Measurements from ENCODE around the gene SH2D1B.
"Not testable (repeated sequence)": the region's sequence is repeated elsewhere in the genome, so short reads cannot be mapped to it uniquely, and the experiment has no call there.

Gene SH2D1B

DNA sequence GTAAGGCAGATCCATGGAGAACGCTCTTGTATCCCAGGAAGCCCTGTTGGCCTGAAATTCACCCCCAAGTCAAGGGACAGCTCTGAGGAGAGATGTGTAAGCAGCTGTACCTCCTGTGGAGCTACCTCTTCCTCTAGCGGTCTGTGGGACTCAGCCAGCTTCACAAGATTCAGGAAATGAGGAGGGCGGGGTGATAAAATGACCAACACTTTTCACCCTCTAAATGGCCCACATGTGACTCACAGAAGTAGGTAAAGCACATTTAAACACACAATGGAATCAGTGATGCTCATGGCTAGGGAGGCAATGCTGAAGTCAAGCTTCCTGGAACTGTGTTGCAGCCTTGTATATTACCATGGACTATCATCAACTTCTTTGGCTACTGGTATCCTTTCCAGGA, at the start of gene SH2D1B:
SH2D1B (minus strand) TSS at position 135 of the 400 bp plus-strand sequence; CDS start at position 15, 120 bp downstream.
- DNase-seq (ENCODE audit: low spot score) = no peak

- DNase-seq (ENCODE audit: low spot score) = no peak
Observed at GRCh38 chr1:162458236-162458635, 46.3 kb upstream of the SH2D1B start.

- no peak for DNase-seq (ENCODE audit: low spot score)
Observed at GRCh38 chr1:162456323-162456722, 44.4 kb upstream of the SH2D1B start.

DNA sequence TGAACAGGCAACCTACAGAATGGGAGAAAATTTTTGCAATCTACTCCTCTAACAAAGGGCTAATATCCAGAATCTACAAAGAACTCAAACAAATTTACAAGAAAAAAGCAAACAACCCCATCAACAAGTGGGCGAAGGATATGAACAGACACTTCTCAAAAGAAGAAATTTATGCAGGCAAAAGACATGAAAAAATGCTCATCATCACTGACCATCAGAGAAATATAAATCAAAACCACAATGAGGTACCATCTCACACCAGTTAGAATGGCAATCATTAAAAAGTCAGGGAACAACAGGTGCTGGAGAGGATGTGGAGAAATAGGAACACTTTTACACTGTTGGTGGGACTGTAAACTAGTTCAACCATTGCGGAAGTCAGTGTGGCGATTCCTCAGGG, 42.4 kb upstream of the SH2D1B start:
- not testable (repeated sequence) for DNase-seq (ENCODE audit: low spot score)

DNA sequence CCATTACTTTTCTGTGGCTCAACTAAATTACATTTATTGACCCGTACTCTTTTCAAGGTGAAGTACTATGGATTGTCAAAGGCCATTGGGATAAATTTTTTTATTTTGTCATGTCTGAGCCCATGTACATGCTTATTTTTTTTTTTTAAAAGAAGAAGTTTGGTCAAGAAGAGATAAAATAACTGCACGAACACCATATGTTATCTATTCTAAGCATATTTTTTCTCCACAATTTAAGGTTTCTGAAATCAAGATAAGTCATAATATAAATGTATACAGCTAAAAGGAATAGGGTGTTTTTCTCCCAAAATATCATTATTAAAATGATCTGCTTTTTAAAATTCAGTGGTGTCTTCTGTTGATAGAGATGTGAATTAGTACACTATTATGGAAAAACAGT, 35.0 kb upstream of the SH2D1B start:
- no peak for DNase-seq (ENCODE audit: low spot score)

DNA sequence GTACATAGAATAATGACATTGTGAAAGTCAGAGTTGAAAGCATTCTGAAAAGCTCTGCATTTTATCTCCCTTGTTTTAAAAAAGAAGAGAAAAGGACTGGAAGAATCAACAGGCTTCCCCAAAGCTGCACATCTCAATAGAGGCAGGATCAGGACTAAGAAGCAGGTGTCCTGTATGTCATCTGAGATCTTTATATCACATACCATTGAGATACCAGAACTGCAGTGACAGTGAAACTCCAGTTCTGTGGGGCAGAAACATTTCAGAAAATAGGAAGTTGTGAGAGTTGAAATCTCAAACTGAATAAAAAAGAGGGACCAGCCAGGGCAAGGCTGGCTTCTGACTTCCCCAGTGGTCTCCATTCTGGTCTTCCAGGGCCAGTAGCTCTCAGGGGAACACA, 33.0 kb upstream of the SH2D1B start:
- no peak for DNase-seq (ENCODE audit: low spot score)

- not testable (repeated sequence) for DNase-seq (ENCODE audit: low spot score)
Observed at GRCh38 chr1:162432977-162433713, 21.2 kb upstream of the SH2D1B start.

GRCh38 chr1:162430583-162430982, 18.6 kb upstream of the SH2D1B start:
- no peak for DNase-seq (ENCODE audit: low spot score)

GRCh38 chr1:162422662-162423375, 10.9 kb upstream of the SH2D1B start:
- no peak for DNase-seq (ENCODE audit: low spot score)

DNA sequence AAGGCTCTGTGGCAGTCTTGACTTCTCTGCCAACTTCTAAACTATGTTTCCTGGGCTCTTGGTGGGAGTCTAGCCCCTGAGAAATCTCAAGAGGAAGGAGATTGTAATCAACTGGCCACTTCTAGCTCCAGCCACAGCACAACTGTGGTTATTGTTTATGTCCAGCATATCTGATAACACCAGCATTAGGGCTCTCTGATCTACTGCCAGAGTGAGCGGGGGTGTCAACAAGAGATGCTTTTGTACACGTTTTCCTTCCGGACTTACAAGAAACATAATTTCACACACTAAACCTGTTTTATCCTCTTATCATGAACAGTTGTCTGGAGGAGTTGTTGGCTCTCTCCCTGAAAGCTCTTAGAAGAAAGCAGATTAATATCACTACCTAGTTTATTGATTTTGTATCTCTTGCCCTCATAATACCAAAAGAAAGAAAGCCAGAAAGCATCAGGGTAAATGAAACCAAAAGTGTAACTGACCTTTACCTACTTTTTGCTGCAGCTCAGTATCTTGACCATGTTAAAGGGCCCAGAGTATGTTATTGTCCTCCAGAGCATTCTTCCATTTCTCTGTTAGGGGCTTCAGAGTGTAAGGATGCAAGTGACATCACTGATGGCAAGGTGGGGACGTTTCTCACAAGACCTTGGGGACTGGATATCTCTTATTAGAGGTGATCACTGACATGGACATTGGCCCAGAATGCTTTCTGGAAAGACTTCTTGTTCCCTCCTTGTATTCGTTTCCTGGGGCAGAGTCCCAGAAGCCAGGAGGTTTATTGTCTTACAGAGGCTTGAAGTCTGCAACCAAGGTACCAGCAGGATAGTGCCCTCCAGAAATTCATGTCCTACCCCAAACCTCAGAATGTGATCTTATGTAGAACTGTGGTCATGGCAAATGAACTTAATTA, 9.6 kb upstream of the SH2D1B start:
- no peak for DNase-seq (ENCODE audit: low spot score)

DNA sequence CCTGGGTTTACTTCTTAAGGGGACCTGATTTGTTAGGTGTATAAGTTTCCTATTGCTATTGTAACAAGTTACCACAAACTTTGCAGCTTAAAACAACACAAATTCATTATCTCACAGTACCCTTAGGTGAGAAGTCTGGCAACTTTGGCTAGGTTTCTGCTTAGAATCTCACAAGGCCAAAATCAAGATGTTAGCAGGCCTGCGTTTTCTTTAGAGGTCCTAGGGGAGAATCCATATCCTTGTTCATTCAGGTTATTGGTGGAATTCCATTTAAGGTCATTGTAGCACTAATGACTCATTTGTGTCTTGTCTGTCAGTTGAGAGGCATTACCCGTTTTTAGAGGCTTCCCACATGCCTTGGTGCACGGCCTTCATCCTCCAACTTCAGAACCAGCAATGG, 8.2 kb upstream of the SH2D1B start:
- DNase-seq (ENCODE audit: low spot score) = no peak

GRCh38 chr1:162419450-162419931, 7.6 kb upstream of the SH2D1B start:
- DNase-seq (ENCODE audit: low spot score) = peak; percentile 84

DNA sequence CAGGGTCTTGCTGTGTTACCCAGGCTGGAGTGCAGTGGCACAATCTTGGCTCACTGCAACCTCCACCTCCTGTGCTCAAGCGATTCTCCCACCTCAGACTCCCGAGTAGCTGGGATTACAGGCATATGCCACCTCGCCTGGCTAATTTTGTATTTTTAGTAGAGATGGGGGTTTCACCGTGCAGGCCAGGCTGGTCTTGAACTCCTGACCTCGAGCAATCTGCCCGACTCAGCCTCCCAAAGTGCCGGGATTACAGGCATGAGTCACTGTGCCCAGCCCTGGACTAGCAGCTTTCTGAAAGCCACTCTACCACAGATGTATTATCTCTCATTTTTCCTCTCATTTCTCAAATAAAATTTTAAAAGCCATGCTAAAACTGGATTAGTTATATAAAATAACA, 6.6 kb upstream of the SH2D1B start:
- DNase-seq (ENCODE audit: low spot score) = peak; percentile 22

GRCh38 chr1:162417650-162418049, 5.7 kb upstream of the SH2D1B start:
- DNase-seq (ENCODE audit: low spot score) = no peak

- DNase-seq (ENCODE audit: low spot score) = no peak
Observed at GRCh38 chr1:162416909-162417308, 5.0 kb upstream of the SH2D1B start.

GRCh38 chr1:162416215-162416614, 4.3 kb upstream of the SH2D1B start:
- no peak for DNase-seq (ENCODE audit: low spot score)

DNA sequence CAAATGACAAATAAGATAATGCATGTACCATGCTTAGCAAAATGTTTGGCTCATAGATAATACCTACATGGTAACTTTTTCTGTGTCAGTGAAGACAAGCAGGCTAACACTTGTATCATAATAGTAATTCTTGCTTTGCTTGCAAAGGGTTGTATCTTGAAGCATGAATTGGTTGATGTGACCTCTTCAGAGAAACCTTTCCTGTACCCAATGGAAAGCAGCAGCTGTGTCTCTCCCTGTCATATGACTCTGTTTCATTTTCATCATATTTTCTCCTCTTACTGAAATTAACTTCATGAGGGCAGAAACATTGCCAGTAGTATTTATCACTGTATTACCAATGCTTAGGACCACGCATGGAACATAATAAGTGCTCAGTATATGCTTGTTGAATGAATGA, 4.4 kb downstream of the SH2D1B start:
- DNase-seq (ENCODE audit: low spot score) = no peak

GRCh38 chr1:162406811-162407210, 5.1 kb downstream of the SH2D1B start:
- no peak for DNase-seq (ENCODE audit: low spot score)

DNA sequence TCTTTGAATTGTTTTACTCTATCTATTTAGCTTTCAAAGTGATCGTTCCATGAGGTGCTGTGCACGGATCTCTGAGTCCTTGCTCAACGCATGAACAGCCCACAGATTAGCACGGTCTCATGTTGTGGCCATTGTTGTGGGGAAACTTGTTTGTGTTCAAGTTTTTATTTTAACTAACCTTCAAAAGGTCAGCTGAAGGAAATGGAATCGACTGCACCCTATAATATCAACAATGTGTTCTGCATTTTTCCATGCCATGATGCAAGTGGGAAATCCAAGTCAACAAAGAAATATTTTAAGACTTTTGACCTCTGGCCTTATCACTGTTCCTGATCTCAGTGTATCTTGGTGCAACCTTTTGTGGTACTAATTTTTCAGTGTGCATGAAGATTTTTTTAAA, 6.1 kb downstream of the SH2D1B start:
- DNase-seq (ENCODE audit: low spot score) = no peak

- no peak for DNase-seq (ENCODE audit: low spot score)
Observed at GRCh38 chr1:162404550-162405160, 7.3 kb downstream of the SH2D1B start.

DNA sequence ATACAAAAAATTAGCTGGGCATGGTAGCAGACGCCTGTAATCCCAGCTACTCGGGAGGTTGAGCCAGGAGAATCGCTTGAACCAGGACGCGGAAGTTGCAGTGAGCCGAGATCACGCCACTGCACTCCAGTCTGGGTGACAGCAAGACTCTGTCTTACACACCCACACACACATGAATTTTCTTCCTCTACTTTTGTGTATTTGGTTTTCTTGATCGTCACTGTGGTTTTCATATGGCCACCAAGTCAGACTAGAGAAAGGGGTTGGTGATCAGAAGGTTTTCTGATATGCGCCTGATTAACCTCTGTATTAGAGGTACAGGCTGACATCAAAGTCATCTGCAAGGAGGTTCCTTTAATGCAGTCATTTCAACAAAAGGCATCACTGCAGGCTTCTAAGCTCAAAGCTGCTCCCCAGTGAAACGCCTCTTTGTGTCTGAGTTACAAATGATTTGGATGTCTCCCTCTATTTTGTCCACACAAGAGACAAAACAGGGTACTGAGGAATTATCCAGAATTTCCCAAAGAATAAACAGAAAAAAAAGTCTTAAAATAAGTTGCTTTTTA, 11.1 kb downstream of the SH2D1B start:
- no peak for DNase-seq (ENCODE audit: low spot score)
